ENCODE data around the gene ZDHHC1.
"Not testable (repeated sequence)": the region's sequence is repeated elsewhere in the genome, so short reads cannot be mapped to it uniquely, and the experiment has no call there.

The ZDHHC1 gene

DNA sequence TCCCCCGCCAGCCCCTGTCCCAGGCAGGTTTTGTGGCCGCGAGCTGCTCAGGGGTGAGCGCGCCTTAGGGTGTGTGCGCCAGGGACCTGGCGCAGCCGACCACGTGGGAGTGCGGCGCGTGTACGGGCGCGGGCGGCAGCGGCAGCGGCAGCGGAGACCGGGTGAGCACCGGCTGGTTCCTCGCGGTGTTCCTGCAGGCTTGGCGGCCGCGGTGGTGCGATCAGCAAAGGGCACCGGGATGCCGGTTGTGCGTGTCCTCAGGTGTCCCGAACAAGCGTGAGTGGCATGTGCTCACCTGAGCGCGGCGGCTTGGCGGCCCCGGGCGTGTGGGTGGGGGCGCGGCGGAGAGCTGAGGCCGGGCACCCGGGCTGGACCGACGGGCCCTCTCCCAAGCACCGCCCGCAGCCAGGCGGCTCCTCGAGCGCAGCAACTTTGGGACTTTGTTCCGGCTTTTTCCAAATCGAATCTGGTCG is 14.3 kb upstream of the ZDHHC1 start:
- peak; percentile 45 for DNase-seq

DNA sequence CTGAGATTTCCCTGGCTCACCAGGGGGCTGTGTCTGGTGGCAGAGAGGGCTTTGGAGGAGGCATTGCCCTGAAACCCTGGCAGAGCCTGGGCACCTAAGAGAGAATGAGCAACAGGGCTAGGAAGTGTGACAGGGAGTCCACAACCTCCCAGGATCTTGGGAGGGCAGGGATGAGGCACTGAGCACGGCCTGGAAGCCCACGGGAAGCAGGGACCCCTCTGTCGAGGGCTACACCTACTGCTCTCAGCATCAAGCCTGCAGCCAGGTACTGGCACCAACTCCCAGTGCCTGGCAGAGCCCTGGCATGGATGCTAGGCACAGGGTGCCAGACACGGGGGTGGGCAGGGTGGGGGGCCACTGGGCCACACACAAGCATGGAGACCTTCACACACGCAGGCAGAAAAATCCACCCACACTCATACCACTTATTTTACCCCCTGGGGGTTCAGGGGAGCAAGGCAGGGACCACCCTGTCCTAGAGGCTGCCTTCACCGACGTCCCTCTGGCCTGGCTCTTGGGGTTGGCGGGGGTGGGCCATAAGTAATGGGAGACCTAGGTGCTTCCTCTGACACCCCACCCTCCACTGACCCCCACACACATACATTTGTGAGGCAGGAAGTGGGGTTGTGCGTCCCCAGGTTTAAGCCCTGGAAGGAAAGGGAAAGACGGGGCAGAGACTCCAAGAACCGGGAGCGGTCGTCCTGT is 13.7 kb upstream of the ZDHHC1 start:
- no peak for DNase-seq

DNA sequence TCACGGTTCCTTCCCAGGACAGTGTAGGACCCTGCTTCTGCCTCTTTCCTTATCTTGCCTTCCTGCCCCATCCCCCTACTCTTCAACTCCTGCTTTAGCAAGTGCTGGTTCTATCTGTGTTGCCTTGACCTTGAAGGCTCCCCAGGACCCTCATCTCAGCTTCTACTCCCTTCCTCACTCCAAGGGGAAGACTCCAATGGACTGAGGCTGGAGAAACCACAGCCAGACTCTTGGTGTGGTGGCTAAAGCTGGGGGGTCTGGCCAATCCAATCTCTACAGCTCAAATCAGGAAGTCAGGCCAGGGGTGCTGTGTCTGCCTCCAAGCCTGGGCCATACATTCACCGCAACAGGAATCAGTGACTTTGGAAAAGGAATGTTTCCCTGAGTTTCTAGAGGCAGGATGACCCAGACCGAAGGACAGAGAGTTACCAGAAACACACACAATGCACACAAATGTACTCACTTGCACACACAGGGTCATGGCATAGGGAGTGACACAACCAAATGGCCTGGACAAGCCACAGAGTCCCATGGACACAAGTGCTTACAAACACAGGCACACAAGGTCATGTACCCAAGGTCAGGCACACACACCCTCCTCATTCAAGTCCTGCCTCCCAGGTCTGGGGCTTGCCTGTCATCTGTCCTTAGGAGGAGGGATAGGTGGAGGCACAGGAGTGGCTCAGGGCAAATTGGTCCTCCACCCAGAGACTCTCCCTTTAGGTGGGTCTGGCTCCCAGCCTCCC is 12.9 kb upstream of the ZDHHC1 start:
- no peak for DNase-seq

DNA sequence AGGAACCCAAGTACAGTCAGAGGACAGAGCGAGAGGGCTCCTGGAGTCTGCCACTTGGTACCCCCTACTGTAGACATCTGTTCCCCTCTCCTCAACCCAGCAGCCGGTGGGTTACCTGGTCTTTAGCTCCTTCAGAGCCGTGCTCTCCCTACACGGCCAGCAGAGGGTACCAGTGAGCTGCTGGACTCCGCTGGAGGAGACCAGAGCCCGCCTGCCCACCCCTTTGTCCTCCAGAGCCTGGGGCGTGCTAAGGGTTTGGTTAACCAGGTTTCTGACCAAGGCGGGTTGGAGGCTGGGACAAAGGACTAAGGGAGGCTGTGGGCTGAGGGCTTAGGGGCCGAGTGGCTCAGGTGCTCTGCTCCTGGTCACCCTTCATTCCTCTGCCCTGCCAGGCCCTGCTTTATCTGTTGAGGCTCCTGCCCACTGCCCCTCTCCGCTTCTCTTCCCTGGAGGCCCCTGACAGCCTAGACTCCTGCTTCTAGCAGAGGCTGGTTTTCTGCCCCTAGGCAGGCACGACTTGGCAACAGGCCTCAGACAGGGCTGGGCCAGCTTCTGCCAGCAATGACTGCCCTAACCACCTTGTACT is 12.0 kb upstream of the ZDHHC1 start:
- DNase-seq: peak; percentile 24

DNA sequence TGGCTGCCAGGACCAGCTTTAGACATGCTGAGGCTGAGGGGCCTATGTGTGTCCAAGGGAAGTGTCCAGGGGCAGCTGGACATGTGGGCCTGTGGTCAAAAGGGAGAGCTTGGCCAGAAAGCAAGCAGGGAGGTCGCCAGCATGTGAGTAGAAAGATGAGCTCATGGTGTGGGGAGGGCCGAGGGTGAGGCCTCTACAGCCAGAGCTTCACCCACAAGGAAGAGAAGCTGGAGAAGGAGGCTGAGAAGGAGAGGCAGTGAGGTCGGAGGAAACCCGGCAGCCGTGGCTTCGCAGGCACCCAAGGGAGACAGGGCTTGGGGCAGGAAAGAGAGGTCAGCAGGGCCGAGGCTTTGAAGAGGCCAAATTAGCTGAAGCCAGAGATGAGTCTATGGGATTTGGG is 10.7 kb upstream of the ZDHHC1 start:
- DNase-seq: no peak

DNA sequence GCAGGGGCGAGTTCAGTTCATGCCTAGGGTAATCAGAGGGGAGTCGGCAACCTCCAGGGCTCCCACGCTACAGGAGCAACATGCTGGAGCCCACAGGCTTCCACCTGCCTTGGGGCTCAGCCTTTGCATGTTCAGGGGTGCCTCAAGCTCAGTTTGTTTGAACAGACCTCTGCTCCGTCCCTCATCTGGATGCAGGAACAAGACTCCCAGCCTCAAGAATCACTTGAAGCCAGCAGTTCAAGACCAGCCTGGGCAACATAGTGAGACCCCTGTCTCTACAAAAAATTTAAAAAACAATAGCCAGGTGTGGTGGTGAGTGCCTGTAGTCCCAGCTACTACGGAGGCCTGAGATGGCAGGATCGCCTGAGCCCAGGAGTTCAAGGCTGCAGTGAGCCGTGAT is 9.7 kb upstream of the ZDHHC1 start:
- DNase-seq: no peak

DNA sequence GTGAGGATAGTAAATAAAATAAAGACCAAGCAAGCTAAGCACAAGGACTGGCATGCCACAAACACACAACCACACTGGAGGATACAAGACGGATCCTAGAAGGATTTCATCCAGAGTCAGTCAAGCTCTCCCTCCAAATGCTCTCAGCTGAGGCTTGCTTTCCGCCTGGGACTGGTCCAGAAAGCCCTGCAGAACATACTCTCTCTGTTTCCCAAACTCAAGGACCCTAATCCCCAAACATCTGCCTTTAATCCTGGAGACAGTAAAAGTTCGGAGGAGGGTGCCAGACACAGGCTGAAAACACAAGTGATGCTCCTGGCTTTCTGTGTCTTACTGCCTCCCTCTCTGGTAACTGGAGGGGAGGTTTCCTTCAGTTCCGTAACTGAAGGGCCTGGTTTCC is 9.3 kb upstream of the ZDHHC1 start:
- no peak for DNase-seq

DNA sequence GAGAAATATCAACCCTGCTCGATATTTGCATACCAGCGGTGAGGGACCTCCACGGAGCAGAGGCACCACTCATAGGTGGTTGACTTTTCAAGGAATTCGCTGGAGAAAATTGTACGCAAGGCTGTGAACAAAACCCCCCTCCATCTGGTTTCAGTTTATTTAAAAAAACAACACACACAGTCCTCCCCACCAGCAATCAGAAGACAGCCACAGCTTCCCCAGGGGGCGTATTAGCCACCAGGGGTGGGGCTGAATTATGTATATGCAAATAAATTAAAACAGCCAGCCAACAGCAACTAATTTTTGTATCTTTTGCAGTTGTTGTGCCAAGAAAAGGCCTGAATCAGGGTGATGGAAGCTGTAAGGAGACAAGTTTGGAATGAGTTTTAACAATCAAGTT is 8.8 kb upstream of the ZDHHC1 start:
- no peak for DNase-seq

DNA sequence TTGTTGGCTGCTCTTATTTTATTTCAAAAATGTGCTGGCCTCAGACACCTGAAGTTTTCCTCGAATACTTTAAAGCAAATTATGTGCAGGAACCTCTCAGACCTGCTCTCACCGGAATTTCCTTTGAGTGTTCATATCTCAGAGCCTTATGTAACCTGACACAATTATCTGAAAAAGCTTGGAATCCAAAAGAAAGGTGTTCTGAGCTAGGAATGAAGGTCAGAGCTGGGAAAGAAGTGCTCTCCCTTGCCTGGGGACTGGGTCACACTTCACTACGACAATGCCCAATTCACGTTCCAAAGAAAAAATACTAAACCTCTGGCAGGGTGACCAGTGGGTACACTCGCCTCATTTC is 8.0 kb upstream of the ZDHHC1 start:
- DNase-seq: no peak

DNA sequence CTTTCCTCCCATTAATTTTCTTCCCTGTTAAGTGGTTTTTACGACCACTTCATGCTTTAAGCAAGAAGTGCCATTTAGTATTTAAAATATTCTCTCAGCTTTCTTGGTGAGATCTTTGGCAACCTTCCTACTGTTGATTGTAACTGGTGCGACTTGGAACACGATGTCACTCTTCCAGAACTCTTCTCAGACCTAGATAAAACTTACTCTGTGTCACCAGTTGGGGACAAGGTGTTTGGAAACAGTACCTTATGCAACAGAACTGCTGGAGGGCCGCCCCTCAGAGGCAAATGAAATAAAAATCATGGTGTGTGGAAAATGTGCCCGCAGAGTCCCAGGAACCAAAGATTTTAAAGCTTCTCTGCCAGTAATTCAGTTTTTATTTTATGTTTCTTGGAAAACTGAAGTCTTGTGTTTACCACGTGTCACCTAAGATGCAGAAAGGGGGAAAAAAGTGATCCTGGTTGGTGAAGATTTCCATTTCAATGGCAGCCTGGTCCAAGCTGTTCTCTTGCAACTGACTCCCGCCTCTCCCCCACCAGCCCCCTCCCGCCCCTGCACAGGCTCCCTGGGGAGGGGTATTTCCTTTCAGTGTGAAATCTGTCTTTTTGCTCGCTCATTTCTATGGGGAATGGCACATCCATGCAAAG is 7.5 kb upstream of the ZDHHC1 start:
- no peak for DNase-seq

DNA sequence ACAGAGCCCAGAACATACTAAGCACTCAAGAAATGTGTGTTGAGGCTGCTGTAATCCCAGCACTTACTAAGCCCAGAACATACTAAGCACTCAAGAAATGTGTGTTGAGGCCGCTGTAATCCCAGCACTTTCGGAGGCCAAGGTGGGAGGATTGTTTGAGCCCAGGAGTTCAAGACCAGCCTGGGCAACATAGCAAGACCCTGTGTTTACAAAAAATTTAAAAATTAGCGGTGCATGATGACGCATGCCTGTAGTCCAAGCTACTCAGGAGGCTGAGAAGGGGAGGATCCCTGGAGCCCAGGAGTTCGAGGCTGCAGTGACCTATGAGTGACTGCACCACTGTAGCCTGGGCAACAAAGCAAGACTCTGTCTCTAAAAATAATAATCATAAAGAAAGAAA is 6.7 kb upstream of the ZDHHC1 start:
- DNase-seq: no peak

DNA sequence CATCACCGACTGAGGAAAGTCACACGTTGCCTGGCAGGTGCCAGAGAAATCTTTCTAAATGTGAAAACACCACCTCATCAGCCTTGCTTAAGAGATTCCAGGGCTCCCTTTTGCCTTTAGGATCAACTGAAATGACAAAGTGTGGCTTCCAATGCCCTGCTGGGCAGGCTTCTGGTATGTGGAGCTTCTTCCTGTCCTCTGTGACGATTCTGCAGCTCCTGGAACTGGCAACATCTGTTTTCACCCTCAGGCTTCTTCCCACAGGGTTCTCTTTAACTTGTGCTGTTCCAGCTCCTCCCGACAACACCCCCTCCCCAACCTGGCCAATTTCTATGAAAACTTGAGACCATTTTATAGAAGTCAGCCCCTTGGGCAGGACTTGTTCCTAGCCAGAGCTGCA is 4.8 kb upstream of the ZDHHC1 start:
- DNase-seq: no peak

DNA sequence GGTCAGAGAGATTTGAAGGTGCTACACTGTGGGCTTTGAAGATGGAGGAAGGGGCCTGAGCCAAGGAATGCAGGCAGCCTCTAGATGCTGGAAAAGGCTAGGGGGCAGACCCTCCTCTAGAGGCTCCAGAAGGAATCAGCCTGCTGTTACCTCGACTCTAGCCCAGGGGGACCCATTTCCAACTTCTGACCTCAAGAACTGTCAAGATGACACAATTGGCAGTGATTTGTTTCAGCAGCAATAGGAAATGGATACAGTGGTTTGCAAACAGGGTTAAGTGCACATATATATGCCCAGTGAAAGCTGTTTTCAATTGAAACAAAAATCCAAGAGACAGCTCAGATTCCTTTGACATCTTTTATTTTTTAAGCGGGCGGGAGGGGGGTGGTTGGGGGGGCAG is 3.7 kb upstream of the ZDHHC1 start:
- no peak for DNase-seq

DNA sequence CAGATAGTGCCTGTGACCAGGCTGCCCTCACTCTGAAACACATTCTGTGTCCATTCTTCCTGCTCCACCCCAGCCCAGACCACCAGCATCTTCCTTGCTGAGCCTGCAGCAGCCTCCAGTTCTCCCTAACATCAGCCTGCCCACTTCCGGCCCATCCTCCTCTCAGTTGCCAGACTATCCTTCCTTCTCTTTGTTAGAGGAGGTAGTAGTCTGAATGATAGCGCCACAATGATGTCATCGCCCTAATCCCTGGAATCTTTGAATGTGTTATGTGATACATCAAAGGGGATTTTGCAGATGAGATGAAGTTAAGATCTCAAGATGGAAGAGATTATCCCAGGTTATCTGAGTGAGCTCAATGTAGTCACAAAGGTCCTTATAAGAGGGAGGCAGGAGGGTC is 3.2 kb upstream of the ZDHHC1 start:
- no peak for DNase-seq

DNA sequence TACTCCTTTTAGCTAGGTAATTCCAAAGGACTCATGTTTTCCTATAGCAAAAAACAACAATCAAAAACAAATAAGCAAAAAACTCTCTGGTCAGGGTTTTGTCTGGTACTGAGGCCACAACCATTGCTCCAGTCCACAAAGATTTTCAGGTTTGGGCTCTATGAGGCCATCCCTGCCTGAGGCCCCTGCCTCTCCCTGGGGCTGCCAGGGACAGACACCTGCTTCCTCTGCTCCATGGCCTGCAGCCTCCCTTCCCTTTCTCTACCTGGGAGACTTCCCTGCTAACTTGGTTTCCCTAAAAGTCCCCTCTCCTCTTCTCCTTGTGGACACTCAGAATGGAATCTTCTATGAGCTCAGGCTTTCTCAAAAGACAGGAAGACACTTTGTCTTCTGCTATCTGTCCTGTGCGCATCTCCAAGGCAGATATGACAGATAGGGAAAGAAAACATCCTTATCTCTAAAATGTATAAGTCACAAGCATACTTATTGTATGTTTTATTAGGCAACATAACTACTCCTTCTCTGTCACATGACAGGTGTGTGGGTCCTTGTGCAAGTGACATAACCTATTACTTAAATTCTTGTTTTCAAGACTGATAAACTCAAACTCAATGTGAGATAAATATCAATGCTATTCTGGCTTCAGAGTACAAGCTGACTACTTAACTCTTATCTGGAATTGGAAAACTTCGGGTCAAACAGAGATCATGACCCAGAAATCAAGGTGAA is 1.2 kb upstream of the ZDHHC1 start:
- DNase-seq: no peak

DNA sequence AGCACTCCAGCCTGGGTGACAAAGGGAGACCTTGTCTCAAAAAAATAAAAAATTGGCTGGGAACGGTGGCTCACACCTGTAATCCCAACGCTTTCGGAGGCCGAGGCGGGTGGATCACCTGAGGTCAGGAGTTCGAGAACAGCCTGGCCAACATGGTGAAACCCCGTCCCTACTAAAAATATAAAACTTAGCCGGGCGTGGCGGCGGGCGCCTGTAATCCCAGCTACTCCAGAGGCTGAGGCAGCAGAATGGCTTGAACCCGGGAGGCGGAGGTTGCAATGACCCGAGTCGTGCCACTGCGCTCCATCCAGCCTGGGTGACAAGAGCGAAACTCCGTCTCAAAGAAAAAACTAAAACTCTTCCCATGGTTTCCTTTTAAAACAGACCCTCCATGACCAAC is 856 bp downstream of the ZDHHC1 start:
- DNase-seq: not testable (repeated sequence)

DNA sequence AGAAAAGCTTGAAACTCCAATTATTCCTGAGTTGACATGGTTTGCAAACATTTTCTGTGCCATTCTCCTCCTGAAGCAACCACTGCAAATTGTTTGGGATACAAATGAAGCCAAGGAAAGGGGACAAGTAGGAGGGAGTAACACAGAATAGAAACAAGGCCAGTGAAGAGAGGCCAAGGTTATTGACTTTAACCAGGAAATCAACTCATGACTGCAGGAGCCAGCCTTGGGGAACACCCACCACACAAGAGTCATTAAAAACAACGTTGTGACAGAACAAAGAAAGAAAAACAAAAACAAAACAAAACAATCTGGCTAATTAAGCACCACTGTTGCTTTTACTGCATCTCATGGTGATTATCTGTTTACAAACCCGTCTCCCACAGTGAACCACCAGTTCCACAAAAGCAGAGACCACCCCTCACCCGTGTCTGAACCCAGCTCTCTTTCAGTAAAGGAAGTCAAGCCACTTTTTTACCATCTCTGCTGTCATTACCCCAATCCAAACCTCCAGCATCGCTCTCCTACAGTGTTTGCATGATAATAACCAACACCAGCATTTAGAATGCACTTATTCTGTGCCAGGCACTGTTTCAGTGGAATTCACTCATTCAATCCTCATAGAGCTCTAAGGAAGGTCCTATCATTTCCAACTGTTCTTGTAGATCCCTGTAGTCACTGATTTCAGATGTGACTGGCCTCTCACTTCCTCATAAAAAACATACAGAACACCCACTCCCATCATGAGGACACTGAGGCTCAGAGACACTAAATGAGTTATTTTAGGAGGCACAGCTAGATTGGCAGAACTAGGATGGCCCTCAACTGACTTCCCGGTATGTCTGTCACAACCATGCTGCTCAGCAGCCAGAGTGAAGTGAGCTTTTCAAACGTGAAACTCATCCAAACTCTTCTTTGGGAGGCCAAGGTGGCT is 2.0 kb downstream of the ZDHHC1 start:
- no peak for DNase-seq

DNA sequence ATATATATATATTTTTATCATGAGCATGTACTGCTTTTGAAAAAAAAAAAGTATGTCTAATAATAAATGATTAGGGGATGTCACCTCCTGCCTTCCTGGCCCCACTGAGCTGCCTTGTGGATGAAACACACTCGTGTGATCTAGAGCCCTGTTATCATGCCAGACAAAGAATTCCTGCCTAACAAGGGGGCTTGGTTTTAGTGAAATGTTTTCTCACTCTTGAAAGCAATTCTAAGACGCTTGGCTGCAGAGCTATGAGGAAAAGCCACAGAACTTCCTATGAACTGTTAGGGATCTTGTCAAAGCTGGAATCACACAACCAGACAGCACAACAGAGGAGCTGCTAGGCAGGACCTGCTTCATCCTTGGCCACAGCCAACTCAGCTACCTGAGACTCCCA is 4.0 kb downstream of the ZDHHC1 start:
- no peak for DNase-seq

DNA sequence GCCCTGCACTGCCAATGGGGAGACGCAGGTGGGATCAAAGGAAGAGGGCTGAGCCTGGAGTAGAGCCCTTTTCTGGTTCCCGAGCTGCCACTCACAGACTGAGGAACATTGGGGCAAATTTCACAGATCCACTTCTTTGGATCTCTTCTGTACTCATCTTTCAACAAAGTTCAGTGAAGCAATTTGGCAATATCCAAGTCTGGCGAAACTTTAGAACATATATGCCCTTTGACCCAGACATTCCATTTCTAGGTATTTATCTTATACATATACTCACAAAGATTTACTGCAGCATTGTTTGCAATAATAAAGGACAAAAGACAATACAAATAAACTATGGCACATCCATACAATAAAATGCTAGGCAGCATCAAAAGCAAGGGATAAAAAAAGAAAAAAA is 4.9 kb downstream of the ZDHHC1 start:
- no peak for DNase-seq

DNA sequence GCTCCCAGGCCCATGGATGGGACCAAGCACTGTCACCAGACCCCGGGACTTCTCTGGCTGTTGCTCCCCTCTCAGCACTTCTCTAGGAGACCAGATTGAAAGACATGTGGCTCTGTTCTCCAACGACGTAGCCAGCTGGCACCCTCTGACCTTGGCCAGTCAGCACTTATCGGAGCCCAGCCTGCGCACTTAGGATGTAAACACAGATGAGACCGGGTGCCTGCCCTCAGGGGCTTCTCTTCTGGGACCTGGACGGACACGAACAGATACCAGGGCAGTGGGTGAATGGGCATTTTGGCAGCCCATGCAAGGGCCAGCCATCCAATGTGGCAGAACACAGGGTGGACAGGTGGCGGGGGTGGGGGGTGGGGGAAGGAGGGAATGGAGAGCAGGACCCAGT is 6.6 kb downstream of the ZDHHC1 start:
- DNase-seq: no peak

DNA sequence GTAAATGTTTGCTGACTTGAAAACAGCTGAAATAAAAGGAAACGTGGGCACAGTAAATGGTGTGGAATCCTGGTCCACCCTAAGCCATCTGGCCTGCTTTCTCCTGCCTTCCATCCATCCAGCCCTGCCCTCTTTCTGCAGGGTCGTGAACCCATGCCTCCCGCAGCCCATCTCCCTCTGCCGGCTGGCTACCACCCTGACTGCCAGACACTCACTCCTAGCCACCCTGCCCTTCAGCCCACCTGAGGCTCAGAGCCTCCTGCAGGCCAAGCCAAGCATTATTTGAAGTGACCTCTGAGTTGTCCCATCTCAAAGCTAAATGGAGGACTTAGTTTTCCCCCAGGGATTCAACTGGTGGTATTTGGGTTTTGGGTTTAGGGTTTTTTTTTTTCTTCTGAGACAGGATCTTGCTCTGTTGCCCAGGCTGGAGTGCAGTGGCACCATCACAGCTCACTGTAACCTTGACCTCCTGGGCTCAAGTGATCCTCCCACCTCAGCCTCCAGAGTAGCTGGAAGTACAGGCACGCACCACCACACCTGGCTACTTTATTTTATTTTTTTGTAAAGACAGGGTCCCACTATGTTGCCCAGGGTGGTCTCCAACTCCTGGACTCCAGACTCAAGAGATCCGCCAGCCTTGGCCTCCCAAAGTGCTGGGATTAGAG is 8.4 kb downstream of the ZDHHC1 start:
- no peak for DNase-seq
